Activated CD4-positive, CD25-positive, alpha-beta regulatory T cell treated with anti-CD3 and anti-CD28 coated beads, Interleukin-2, amount 50 U/mL, for 16 hours (primary cell): ENCODE results near the gene PTPN22.
"Not testable (repeated sequence)": the region's sequence is repeated elsewhere in the genome, so short reads cannot be mapped to it uniquely, and the experiment has no call there.

Source experiments
- DNase-seq: peaks from one replicate; pipeline ENCODE4 v3.0.0-alpha.2; 2020; ENCODE audit warnings: low read depth, low spot score

PTPN22 gene

GRCh38 chr1:113852694-113853093 is 18.8 kb downstream of the PTPN22 start:
- DNase-seq: not testable (repeated sequence)

- DNase-seq: no peak
Observed at GRCh38 chr1:113850127-113850796, 21.2 kb downstream of the PTPN22 start.

GRCh38 chr1:113849072-113849471 is 22.4 kb downstream of the PTPN22 start:
- DNase-seq: no peak

- DNase-seq: no peak
Observed at GRCh38 chr1:113846391-113847035, 25.0 kb downstream of the PTPN22 start.

GRCh38 chr1:113836534-113836933 is 35.0 kb downstream of the PTPN22 start:
- no peak for DNase-seq

- no peak for DNase-seq
Observed at GRCh38 chr1:113835686-113836290, 35.7 kb downstream of the PTPN22 start.

GRCh38 chr1:113834716-113835115 is 36.8 kb downstream of the PTPN22 start:
- no peak for DNase-seq

GRCh38 chr1:113830039-113830438 is 41.5 kb downstream of the PTPN22 start:
- no peak for DNase-seq

GRCh38 chr1:113821916-113822315 is 49.6 kb downstream of the PTPN22 start:
- no peak for DNase-seq

GRCh38 chr1:113818578-113818977 is 52.9 kb downstream of the PTPN22 start:
- no peak for DNase-seq

- no peak for DNase-seq
Observed at GRCh38 chr1:113813218-113813617, 58.3 kb downstream of the PTPN22 start.

GRCh38 chr1:113812661-113813135 is 58.8 kb downstream of the PTPN22 start:
- no peak for DNase-seq

- DNase-seq: peak; percentile 96
Observed at GRCh38 chr1:113811888-113812660, 59.4 kb downstream of the PTPN22 start, which contains the start of gene RSBN1. RSBN1 (minus strand) TSS chr1:113812476; CDS start chr1:113812412, 64 bp downstream.

- no peak for DNase-seq
Observed at GRCh38 chr1:113811156-113811887, 60.2 kb downstream of the PTPN22 start.

- no peak for DNase-seq
Observed at GRCh38 chr1:113809670-113810602, 61.6 kb downstream of the PTPN22 start.

- DNase-seq: no peak
Observed at GRCh38 chr1:113808450-113809195, 62.9 kb downstream of the PTPN22 start.

GRCh38 chr1:113805639-113806038 is 65.9 kb downstream of the PTPN22 start:
- DNase-seq: no peak

- DNase-seq: no peak
Observed at GRCh38 chr1:113805256-113805531, 66.3 kb downstream of the PTPN22 start.

- no peak for DNase-seq
Observed at GRCh38 chr1:113804421-113805255, 66.9 kb downstream of the PTPN22 start.
